Smooth muscle cell (in vitro differentiated cells): ENCODE results near the gene NHS. TPM values are rescaled to one million over a fixed set of nuclear protein-coding genes. Genes with fewer than 3 reads are reported as not detected.

Source experiments
- DNase-seq: peaks from one replicate; lab custom pipeline; 2025; ENCODE audit not compliant: unreplicated experiment; lab: John Stamatoyannopoulos, UW
- H2AFZ ChIP-seq: fragments of 200-600 bp; sonication (generic); 2 replicates; pipeline ENCODE4 v1.6.0; 2016; ENCODE audit warnings: antibody characterized with exemption, low read depth, mild to moderate bottlenecking
- H3F3A ChIP-seq: fragments of 200-600 bp; sonication (generic); 2 replicates; pipeline ENCODE4 v1.6.0; 2017; ENCODE audit warnings: antibody characterized with exemption, low read depth
- H3K27ac ChIP-seq: fragments of 200-600 bp; sonication (generic); 2 replicates; pipeline ENCODE4 v1.5.1; 2016; ENCODE audit warnings: low read depth, mild to moderate bottlenecking
- H3K27me3 ChIP-seq: fragments of 200-600 bp; sonication (generic); 2 replicates; pipeline ENCODE4 v1.6.1; 2016; ENCODE audit warnings: low read depth, mild to moderate bottlenecking
- H3K36me3 ChIP-seq: fragments of 200-600 bp; sonication (generic); 2 replicates; pipeline ENCODE4 v1.5.1; 2016; ENCODE audit warnings: low read depth
- H3K4me1 ChIP-seq: fragments of 200-600 bp; sonication (generic); 2 replicates; pipeline ENCODE4 v1.5.1; 2016; ENCODE audit warnings: low read depth
- H3K4me2 ChIP-seq: fragments of 200-600 bp; sonication (generic); 2 replicates; pipeline ENCODE4 v1.6.0; 2016; ENCODE audit warnings: mild to moderate bottlenecking
- H3K4me3 ChIP-seq: fragments of 200-600 bp; sonication (generic); 2 replicates; pipeline ENCODE4 v1.5.1; 2016; ENCODE audit warnings: mild to moderate bottlenecking
- H3K79me2 ChIP-seq: fragments of 200-600 bp; sonication (generic); 2 replicates; pipeline ENCODE4 v1.6.0; 2016; ENCODE audit warnings: low read depth, mild to moderate bottlenecking
- H3K9ac ChIP-seq: fragments of 200-600 bp; sonication (generic); 2 replicates; pipeline ENCODE4 v1.6.0; 2016; ENCODE audit warnings: low read depth
- H3K9me3 ChIP-seq: fragments of 200-600 bp; sonication (generic); replicated peaks from 2 replicates; pipeline ENCODE4 v1.5.1; 2016; ENCODE audit warnings: low read depth
- H4K20me1 ChIP-seq: fragments of 200-600 bp; sonication (generic); 2 replicates; pipeline ENCODE4 v1.6.0; 2016; ENCODE audit warnings: low read depth
- WGBS: methylation state at CpG from one replicate; pipeline ENCODE4 v1.1.7; 2016; ENCODE audit warnings: low lambda C conversion rate; 5-methylcytosine and 5-hydroxymethylcytosine counted together
- polyA plus RNA-seq: library from polyadenylated mRNA; unstranded; fragments of >200 nt; fragmentation: Nextera tagmentation; extraction: Ambion mirVana; gene quantifications from 2 replicates; pipeline ENCODE4 v1.2.1, GENCODE V29; 2016
- total RNA-seq: library from RNA; depleted of rRNA; stranded (reverse); fragments of >200 nt; gene quantifications from 2 replicates; pipeline ENCODE4 v1.2.3, GENCODE V29; 2014
- TF ChIP-seq, protein P1 (sequence below): fragments of 200-600 bp; sonication (generic); IDR thresholded peaks from 2 replicates; pipeline ENCODE4 v1.5.1; 2017; ENCODE audit warnings: borderline replicate concordance, mild to moderate bottlenecking, antibody characterized with exemption; ENCODE audit not compliant: insufficient read depth, poor library complexity, severe bottlenecking

The NHS gene
- total and polyA plus RNA-seq, 2 experiments from 2014 or later, result 2.6 to 9.6 TPM

DNA sequence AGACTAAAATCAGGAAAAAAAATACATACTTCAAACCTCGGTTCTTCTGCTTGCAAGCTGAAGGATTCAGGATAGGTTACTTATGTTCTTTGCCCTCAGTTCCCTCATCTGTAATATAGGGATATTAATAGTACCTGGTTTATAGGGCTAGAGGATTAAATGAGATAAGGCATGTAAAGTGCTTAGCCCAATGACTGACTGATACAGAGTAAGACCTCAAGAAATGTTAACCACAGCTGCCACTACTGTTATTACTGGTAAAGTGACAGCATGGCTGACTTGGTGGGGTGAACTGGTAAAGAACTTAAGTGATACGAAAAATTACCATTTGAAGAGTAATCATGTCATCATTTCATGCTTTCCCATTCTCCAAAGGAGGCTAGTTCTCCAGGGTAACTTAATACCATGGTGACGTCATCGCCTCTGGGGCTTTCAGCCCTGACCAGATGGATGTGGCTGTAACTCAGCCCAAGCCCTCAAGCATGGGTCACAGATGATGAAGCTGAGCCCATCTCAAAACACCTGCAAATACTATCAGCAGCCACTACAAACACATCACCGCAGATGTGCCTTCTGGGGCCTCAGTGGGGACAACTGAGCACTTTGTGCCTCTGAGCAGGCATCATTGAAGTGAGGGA lies 317.8 kb downstream of the NHS start:
- WGBS, result 62% methylated on average over 5 of the region's 5 CpGs
- DNase-seq, result no peak

DNA sequence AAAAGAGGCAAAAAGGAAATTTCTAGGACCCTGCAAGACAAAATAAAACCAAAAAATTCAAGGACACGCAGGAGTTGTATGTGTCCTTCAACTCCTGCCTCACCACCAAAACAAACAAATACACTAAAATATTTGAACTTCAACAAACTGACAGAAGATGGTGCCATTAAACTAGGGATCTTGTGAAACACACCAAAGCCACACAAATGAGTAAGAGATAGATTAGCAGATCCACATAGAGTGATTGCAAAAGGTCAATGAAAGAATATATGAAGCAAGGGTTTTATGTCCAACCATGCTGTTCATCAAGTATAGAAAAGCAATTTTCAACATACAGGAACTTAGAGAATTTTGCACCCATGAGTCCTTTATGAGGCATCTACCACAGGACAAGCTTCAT lies 322.2 kb downstream of the NHS start:
- H3K27me3 ChIP-seq, result no peaks in the 10 kb centered on the region
- no peak overlapping the region for H3K9ac ChIP-seq
- 60% methylated on average over 1 of the region's 1 CpG for WGBS
- DNase-seq, result no peak
- H3K4me2 ChIP-seq, result no peak overlapping the region
- H3K4me3 ChIP-seq, result no peak overlapping the region
- H2AFZ ChIP-seq, result no peak overlapping the region
- no peaks in the 10 kb centered on the region for H3K9me3 ChIP-seq
- H3K36me3 ChIP-seq, result no peaks in the 10 kb centered on the region
- H3K79me2 ChIP-seq, result no peaks in the 10 kb centered on the region
- H3K27ac ChIP-seq, result no peak overlapping the region
- H3F3A ChIP-seq, result no peaks in the 10 kb centered on the region
- no peaks in the 10 kb centered on the region for H4K20me1 ChIP-seq
- no peaks in the 10 kb centered on the region for H3K4me1 ChIP-seq
- TF ChIP-seq, protein P1, sequence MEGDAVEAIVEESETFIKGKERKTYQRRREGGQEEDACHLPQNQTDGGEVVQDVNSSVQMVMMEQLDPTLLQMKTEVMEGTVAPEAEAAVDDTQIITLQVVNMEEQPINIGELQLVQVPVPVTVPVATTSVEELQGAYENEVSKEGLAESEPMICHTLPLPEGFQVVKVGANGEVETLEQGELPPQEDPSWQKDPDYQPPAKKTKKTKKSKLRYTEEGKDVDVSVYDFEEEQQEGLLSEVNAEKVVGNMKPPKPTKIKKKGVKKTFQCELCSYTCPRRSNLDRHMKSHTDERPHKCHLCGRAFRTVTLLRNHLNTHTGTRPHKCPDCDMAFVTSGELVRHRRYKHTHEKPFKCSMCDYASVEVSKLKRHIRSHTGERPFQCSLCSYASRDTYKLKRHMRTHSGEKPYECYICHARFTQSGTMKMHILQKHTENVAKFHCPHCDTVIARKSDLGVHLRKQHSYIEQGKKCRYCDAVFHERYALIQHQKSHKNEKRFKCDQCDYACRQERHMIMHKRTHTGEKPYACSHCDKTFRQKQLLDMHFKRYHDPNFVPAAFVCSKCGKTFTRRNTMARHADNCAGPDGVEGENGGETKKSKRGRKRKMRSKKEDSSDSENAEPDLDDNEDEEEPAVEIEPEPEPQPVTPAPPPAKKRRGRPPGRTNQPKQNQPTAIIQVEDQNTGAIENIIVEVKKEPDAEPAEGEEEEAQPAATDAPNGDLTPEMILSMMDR, result no peak

More for the DNA sequence above, 317.8 kb downstream of the NHS start:
- Histone ChIP-seq H4K20me1 (no peaks in the 10 kb centered on the region), H3K27me3 (no peaks in the 10 kb centered on the region), H3K4me1 (no peaks in the 10 kb centered on the region), H3K9ac (no peak overlapping the region), H3K36me3 (no peaks in the 10 kb centered on the region), H3K79me2 (no peaks in the 10 kb centered on the region), H3K4me2 (no peak overlapping the region), H2AFZ (no peak overlapping the region), H3K27ac (no peak overlapping the region), H3K4me3 (no peak overlapping the region), H3K9me3 (no peaks in the 10 kb centered on the region), H3F3A (no peaks in the 10 kb centered on the region)
- TF ChIP-seq, protein P1, result no peak

DNA sequence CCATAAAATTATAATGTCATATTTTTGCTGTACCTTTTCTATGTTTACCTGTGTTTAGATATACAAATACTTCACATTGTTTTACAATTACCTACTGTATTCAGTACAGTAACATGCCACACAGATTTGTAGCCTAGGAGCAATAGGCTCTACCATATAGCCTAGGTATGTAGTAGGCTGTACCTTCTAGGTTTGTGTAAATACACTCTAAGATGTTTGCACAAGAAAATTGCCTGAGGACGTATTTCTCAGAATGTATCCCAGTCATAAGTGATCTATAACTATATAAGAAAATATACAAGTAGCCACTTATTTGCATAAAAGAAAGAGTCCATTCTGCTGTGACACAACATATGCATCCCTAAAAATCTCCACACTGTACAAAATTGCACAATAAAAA lies 326.0 kb downstream of the NHS start:
- no peak overlapping the region for H3K9ac ChIP-seq
- no peaks in the 10 kb centered on the region for H3K4me1 ChIP-seq
- H3K4me3 ChIP-seq, result no peak overlapping the region
- H2AFZ ChIP-seq, result no peak overlapping the region
- H4K20me1 ChIP-seq, result no peaks in the 10 kb centered on the region
- WGBS, result 68% methylated on average over 1 of the region's 1 CpG
- TF ChIP-seq, protein P1, result no peak
- no peaks in the 10 kb centered on the region for H3F3A ChIP-seq
- H3K4me2 ChIP-seq, result no peak overlapping the region
- no peak overlapping the region for H3K27ac ChIP-seq
- no peaks in the 10 kb centered on the region for H3K9me3 ChIP-seq
- H3K36me3 ChIP-seq, result no peaks in the 10 kb centered on the region
- no peaks in the 10 kb centered on the region for H3K27me3 ChIP-seq
- DNase-seq, result no peak
- H3K79me2 ChIP-seq, result no peaks in the 10 kb centered on the region

DNA sequence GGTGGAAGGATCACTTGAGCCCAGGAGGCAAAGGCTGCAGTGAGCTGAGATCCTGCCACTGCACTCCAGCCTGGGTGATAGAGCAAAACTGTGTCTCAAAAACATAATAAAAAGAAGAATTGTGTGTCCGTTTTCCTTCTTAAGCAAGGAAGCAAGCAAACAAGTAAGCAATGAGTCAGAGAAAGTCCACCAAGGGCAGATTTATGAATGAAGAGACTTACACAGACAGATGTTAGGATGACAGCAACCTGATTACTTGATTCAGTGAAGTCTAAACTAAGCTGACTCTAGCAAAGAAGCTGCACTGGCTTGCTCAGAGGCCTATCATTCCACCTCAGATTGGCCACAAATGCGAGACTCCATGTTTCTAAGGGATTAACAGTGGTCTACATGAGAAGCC lies 328.2 kb downstream of the NHS start:
- no peak overlapping the region for H2AFZ ChIP-seq
- no peaks in the 10 kb centered on the region for H3K27me3 ChIP-seq
- H3K27ac ChIP-seq, result no peak overlapping the region
- WGBS, result 58% methylated on average over 2 of the region's 2 CpGs
- H3K9ac ChIP-seq, result no peak overlapping the region
- DNase-seq, result no peak
- H4K20me1 ChIP-seq, result no peaks in the 10 kb centered on the region
- H3F3A ChIP-seq, result no peaks in the 10 kb centered on the region
- H3K4me3 ChIP-seq, result no peak overlapping the region
- TF ChIP-seq, protein P1, result no peak
- H3K79me2 ChIP-seq, result no peaks in the 10 kb centered on the region
- H3K4me1 ChIP-seq, result no peaks in the 10 kb centered on the region
- no peaks in the 10 kb centered on the region for H3K36me3 ChIP-seq
- H3K9me3 ChIP-seq, result no peaks in the 10 kb centered on the region
- no peak overlapping the region for H3K4me2 ChIP-seq
